Fibroblast of the aortic adventitia (primary cell): ENCODE measurements around the gene RAD51B. TPM values are rescaled to one million over a fixed set of nuclear protein-coding genes. Genes with fewer than 3 reads are reported as not detected.
A peak's percentile ranks its signal among the peaks of the same experiment; 100 is the strongest.

Experiments used
- DNase-seq: peaks from one replicate; pipeline ENCODE4 v3.0.0-alpha.2; 2010; ENCODE audit warnings: low read depth
- H3K4me3 ChIP-seq: 2 replicates; pipeline ENCODE4 v1.5.1; 2011; ENCODE audit warnings: low read depth, mild to moderate bottlenecking, control low read depth, low read length, moderate library complexity
- CTCF ChIP-seq: IDR thresholded peaks from 2 replicates; pipeline ENCODE4 v1.5.1; 2011; ENCODE audit warnings: mild to moderate bottlenecking, low read length, control low read depth, inconsistent platforms; ENCODE audit not compliant: insufficient read depth
- total RNA-seq: library from RNA; depleted of rRNA; stranded (reverse); fragments of >200 nt; gene quantifications from 2 replicates; pipeline ENCODE4 v1.2.3, GENCODE V29; 2012; ENCODE audit warnings: low replicate concordance

Gene RAD51B
- total RNA-seq, 1 donor: 28.7 TPM

GRCh38 chr14:68226523-68226922 lies 406.9 kb downstream of the RAD51B start:
- no peak for TF ChIP-seq CTCF
- DNase-seq: no peak
- H3K4me3 ChIP-seq: no peak overlapping the region

- H3K4me3 ChIP-seq: no peak overlapping the region
- no peak for TF ChIP-seq CTCF
- no peak for DNase-seq
Measured at GRCh38 chr14:68228656-68229055, 409.1 kb downstream of the RAD51B start.

- H3K4me3 ChIP-seq: no peak overlapping the region
- no peak for DNase-seq
- no peak for TF ChIP-seq CTCF
Measured at GRCh38 chr14:68229423-68230100, 410.0 kb downstream of the RAD51B start.

- no peak for TF ChIP-seq CTCF
- DNase-seq: no peak
- H3K4me3 ChIP-seq: no peak overlapping the region
Measured at GRCh38 chr14:68230202-68230949, 410.8 kb downstream of the RAD51B start.

- no peak for TF ChIP-seq CTCF
- H3K4me3 ChIP-seq: no peak overlapping the region
- peak; percentile 65 for DNase-seq
Measured at GRCh38 chr14:68230950-68231717, 411.6 kb downstream of the RAD51B start.

- no peak for TF ChIP-seq CTCF
- DNase-seq: peak; percentile 75
- no peak overlapping the region for H3K4me3 ChIP-seq
Measured at GRCh38 chr14:68231898-68232297, 412.3 kb downstream of the RAD51B start.
